ENCODE data around the gene GNB3.
A peak's percentile ranks its signal among the peaks of the same experiment; 100 is the strongest.

The GNB3 gene

DNA sequence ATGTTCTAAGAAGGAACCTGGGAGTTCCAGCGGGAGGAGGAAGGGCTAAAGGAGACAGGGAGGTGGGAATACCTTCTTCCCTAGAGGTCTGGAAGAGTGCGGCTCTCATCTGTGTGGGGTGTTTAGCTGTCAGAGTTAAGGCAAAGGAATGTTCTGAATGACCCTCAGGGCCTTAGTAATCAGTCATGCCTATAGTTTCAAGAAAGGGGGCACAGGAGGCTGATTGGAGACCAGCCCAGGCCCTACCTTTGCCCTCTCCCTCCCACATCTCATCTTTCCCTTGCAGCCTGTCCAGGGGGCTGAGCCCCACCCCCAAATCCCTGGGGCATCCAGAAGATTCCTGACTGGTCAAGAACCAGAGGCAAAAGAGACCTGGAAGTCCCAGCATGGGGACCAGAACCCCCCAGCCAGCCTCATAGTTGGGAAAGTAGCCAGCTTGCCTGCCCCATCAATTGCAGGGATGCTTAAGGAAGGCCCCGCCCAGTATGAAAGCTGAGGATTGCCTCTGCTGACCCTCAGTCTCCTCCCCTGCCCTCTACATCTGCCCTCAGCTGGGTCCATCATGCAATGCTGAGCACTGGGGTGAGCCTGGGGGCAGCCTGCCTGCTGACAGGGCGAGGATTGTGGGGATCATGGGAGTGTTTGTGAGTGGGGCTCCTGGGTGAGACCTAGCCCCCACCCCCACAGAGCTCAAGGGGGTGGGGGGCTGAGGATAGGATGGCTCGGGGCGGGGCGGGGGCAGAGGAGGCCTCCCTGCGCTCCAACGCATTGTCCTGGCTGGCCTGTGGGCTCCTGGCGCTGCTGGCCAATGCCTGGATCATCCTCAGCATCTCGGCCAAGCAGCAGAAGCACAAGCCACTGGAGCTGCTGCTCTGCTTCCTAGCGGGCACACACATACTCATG is 17.3 kb upstream of the GNB3 start:
- Histone ChIP-seq H3K4me3 (ENCODE audit: low read length in 2 of 2) (no peak overlapping the region), H3K36me3 (ENCODE audit: control insufficient read depth in 2 of 2, insufficient read depth in 2 of 2, low read length in 2 of 2) (no peaks in the 10 kb centered on the region), H3K27me3 (ENCODE audit: control insufficient read depth in 2 of 2, insufficient read depth in 2 of 2, low read length in 2 of 2) (peaks cover 28 to 41% of the 10 kb centered on the region in 2 donors), H3K9me3 (ENCODE audit: control insufficient read depth in 2 of 2, low read length in 2 of 2) (no peaks in the 10 kb centered on the region), H3K9ac (ENCODE audit: low read depth in 1 of 2, low read length in 2 of 2) (no peak overlapping the region), H3K4me1 (ENCODE audit: control insufficient read depth in 2 of 2, insufficient read depth in 2 of 2, low read length in 2 of 2) (peaks cover 2 to 11% of the 10 kb centered on the region in 2 donors), H3K27ac (ENCODE audit: low read depth in 2 of 2, low read length in 2 of 2) (no peak overlapping the region)

DNA sequence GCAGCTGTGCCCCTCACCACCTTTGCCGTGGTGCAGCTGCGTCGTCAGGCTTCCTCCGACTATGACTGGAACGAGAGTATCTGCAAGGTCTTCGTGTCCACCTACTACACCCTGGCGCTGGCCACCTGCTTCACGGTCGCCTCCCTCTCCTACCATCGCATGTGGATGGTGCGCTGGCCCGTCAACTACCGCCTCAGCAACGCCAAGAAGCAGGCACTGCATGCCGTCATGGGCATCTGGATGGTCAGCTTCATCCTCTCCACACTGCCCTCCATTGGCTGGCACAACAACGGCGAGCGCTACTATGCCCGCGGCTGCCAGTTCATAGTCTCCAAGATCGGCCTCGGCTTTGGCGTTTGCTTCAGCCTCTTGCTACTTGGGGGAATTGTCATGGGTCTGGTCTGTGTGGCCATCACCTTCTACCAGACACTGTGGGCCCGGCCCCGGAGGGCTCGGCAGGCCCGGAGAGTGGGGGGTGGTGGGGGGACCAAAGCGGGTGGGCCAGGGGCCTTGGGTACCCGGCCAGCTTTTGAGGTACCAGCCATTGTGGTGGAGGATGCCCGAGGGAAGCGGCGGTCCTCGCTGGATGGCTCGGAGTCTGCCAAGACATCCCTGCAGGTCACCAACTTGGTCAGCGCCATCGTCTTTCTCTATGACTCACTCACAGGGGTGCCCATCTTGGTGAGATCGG is 16.5 kb upstream of the GNB3 start:
- H3K4me3 ChIP-seq (ENCODE audit: low read length in 2 of 2): no peak overlapping the region
- no peak overlapping the region for H3K27ac ChIP-seq (ENCODE audit: low read depth in 2 of 2, low read length in 2 of 2)
- H3K27me3 ChIP-seq (ENCODE audit: control insufficient read depth in 2 of 2, insufficient read depth in 2 of 2, low read length in 2 of 2): peaks cover 32 to 48% of the 10 kb centered on the region in 2 donors
- H3K9ac ChIP-seq (ENCODE audit: low read depth in 1 of 2, low read length in 2 of 2): no peak overlapping the region
- H3K36me3 ChIP-seq (ENCODE audit: control insufficient read depth in 2 of 2, insufficient read depth in 2 of 2, low read length in 2 of 2): no peaks in the 10 kb centered on the region
- H3K4me1 ChIP-seq (ENCODE audit: control insufficient read depth in 2 of 2, insufficient read depth in 2 of 2, low read length in 2 of 2): peaks cover 3 to 15% of the 10 kb centered on the region in 2 donors
- no peaks in the 10 kb centered on the region for H3K9me3 ChIP-seq (ENCODE audit: control insufficient read depth in 2 of 2, low read length in 2 of 2)

DNA sequence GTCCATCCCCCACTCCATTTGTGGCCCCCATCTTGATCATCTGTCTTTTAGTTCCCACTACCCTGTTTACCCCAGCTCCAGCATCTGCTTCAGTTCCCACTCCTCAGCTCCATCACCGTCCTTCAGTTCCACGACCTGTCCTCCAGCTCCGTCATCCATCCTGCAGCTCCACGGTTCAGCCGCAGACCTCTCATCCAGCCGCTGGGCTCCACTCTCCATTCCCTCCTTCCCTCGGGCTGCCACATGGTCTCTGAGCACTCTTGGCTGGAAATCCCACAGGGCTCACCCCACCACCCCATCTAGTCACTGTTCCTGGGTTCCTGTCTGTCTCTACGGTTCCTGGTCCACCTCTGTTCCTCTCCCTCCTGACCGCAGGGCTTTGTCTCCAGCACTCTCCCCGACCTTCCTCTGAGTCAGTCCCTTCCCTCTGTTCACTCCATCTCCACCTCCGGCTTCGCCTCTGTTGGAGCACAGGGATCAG is 15.8 kb upstream of the GNB3 start:
- H3K36me3 ChIP-seq (ENCODE audit: control insufficient read depth in 2 of 2, insufficient read depth in 2 of 2, low read length in 2 of 2): no peaks in the 10 kb centered on the region
- no peak overlapping the region for H3K27ac ChIP-seq (ENCODE audit: low read depth in 2 of 2, low read length in 2 of 2)
- H3K9me3 ChIP-seq (ENCODE audit: control insufficient read depth in 2 of 2, low read length in 2 of 2): no peaks in the 10 kb centered on the region
- no peak overlapping the region for H3K4me3 ChIP-seq (ENCODE audit: low read length in 2 of 2)
- peaks cover 37 to 55% of the 10 kb centered on the region in 2 donors for H3K27me3 ChIP-seq (ENCODE audit: control insufficient read depth in 2 of 2, insufficient read depth in 2 of 2, low read length in 2 of 2)
- peaks cover 10 to 15% of the 10 kb centered on the region in 2 donors for H3K4me1 ChIP-seq (ENCODE audit: control insufficient read depth in 2 of 2, insufficient read depth in 2 of 2, low read length in 2 of 2)
- H3K9ac ChIP-seq (ENCODE audit: low read depth in 1 of 2, low read length in 2 of 2): no peak overlapping the region

DNA sequence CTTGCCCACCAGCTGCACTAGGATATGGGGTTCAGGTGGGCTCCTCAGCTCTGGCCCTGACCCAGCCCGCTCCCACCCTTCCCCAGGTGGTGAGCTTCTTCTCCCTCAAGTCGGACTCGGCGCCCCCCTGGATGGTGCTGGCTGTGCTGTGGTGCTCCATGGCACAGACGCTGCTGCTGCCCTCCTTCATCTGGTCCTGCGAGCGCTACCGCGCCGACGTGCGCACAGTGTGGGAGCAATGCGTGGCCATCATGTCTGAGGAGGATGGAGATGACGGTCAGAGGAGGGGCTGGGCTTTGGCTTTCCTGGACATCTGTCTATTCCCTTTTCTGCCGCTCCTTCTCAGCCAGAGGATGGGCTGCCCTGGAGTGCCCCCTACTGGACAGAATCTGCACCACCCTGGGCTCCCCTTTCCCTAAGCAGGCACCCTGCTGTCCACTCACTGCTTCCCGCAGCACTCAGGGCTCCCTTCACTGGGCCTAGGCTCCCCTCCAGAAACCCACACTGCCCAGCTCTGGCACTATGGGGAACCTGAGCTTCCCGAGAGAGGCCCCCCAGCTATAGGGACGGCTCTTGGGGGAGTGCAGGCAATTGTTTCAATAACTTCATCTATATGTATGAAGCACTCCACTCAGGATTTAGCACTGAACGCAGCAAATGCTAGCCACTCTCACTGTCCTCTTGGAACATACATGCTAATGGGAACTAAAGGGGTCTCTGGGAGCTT is 15.2 kb upstream of the GNB3 start:
- Histone ChIP-seq H3K9me3 (ENCODE audit: control insufficient read depth in 2 of 2, low read length in 2 of 2) (no peaks in the 10 kb centered on the region), H3K4me3 (ENCODE audit: low read length in 2 of 2) (peak overlapping the region in 1 of 2 donors; percentile 31), H3K9ac (ENCODE audit: low read depth in 1 of 2, low read length in 2 of 2) (no peak overlapping the region), H3K4me1 (ENCODE audit: control insufficient read depth in 2 of 2, insufficient read depth in 2 of 2, low read length in 2 of 2) (peaks cover 11 to 15% of the 10 kb centered on the region in 2 donors), H3K36me3 (ENCODE audit: control insufficient read depth in 2 of 2, insufficient read depth in 2 of 2, low read length in 2 of 2) (no peaks in the 10 kb centered on the region), H3K27ac (ENCODE audit: low read depth in 2 of 2, low read length in 2 of 2) (peak overlapping the region in 1 of 2 donors; percentile 18), H3K27me3 (ENCODE audit: control insufficient read depth in 2 of 2, insufficient read depth in 2 of 2, low read length in 2 of 2) (peaks cover 37 to 54% of the 10 kb centered on the region in 2 donors)

DNA sequence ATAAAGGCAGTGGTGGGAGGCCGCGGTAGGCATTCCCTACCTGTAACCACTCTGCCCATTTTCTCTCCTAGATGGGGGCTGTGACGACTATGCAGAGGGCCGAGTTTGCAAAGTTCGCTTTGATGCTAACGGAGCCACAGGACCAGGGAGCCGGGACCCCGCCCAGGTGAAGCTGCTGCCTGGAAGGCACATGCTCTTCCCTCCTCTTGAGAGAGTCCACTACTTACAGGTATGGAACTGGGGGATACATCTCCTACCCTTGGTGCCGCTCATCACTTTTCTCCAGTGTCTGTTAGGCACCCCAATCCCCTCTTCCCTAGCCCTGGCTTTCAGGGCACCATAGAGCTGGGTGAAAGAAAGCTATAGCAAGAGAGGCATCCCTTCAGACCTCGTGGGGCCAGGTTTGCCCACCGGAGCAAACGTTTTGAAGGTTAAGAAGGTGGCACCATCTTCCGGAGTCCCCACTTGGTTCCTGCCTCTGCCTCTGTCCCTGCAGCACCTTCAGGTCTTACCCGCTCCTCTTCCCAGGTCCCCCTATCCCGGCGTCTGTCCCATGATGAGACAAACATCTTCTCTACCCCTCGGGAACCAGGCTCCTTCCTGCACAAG is 14.5 kb upstream of the GNB3 start:
- H3K9ac ChIP-seq (ENCODE audit: low read depth in 1 of 2, low read length in 2 of 2): no peak overlapping the region
- H3K27ac ChIP-seq (ENCODE audit: low read depth in 2 of 2, low read length in 2 of 2): no peak overlapping the region
- H3K9me3 ChIP-seq (ENCODE audit: control insufficient read depth in 2 of 2, low read length in 2 of 2): no peaks in the 10 kb centered on the region
- H3K4me3 ChIP-seq (ENCODE audit: low read length in 2 of 2): no peak overlapping the region
- H3K4me1 ChIP-seq (ENCODE audit: control insufficient read depth in 2 of 2, insufficient read depth in 2 of 2, low read length in 2 of 2): peaks cover 11 to 15% of the 10 kb centered on the region in 2 donors
- peaks cover 38 to 51% of the 10 kb centered on the region in 2 donors for H3K27me3 ChIP-seq (ENCODE audit: control insufficient read depth in 2 of 2, insufficient read depth in 2 of 2, low read length in 2 of 2)
- H3K36me3 ChIP-seq (ENCODE audit: control insufficient read depth in 2 of 2, insufficient read depth in 2 of 2, low read length in 2 of 2): no peaks in the 10 kb centered on the region

DNA sequence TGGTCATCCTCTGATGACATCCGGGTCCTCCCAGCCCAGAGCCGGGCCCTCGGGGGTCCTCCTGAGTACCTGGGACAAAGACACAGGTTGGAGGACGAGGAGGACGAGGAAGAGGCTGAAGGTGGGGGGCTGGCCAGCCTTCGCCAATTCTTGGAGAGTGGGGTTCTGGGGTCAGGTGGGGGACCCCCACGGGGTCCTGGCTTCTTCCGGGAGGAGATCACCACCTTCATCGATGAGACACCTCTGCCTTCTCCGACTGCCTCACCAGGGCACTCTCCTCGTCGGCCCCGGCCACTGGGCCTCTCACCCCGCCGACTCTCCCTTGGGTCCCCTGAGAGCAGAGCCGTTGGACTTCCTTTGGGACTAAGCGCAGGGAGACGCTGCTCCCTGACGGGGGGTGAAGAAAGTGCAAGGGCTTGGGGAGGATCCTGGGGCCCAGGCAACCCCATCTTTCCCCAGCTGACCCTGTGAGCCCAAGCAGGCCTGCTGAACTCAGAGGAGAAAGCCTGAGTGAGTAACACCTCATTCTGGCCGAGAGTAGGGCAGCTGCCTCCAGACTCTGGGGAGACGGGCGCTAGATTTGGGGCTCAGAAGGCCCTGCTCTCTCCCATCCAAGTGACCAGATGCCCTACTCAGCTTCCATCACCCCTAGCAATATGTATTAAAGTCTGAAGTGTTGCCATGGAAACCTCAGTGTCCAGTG is 13.8 kb upstream of the GNB3 start:
- Histone ChIP-seq H3K9ac (ENCODE audit: low read depth in 1 of 2, low read length in 2 of 2) (no peak overlapping the region), H3K4me3 (ENCODE audit: low read length in 2 of 2) (no peak overlapping the region), H3K4me1 (ENCODE audit: control insufficient read depth in 2 of 2, insufficient read depth in 2 of 2, low read length in 2 of 2) (peaks cover 11 to 13% of the 10 kb centered on the region in 2 donors), H3K9me3 (ENCODE audit: control insufficient read depth in 2 of 2, low read length in 2 of 2) (no peaks in the 10 kb centered on the region), H3K27me3 (ENCODE audit: control insufficient read depth in 2 of 2, insufficient read depth in 2 of 2, low read length in 2 of 2) (peaks cover 37 to 48% of the 10 kb centered on the region in 2 donors), H3K27ac (ENCODE audit: low read depth in 2 of 2, low read length in 2 of 2) (no peak overlapping the region), H3K36me3 (ENCODE audit: control insufficient read depth in 2 of 2, insufficient read depth in 2 of 2, low read length in 2 of 2) (peaks cover 0 to 3% of the 10 kb centered on the region in 2 donors)

DNA sequence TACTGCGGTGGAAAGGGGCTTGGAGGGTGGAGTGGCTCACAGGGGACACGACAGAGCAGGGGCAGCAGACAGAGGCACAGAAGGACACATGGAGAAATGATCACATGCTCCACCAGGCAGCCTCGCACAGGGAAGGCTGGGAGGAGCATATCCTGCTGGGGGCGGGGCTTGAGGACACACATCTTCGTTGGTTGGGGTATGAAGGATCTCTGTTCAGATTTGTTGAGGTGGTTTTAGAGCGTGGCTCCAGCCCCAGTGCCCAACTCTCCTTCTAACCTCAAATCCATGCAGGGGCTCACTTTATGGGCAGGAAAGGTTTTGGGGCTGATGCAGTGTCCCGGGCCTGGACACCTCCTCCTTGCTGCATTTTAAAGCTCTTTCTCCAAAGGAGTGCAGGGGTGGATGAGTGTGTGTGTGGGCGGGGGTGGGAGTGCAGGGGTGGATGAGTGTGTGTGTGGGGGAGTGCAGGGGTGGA is 13.3 kb upstream of the GNB3 start:
- peaks cover 11 to 12% of the 10 kb centered on the region in 2 donors for H3K4me1 ChIP-seq (ENCODE audit: control insufficient read depth in 2 of 2, insufficient read depth in 2 of 2, low read length in 2 of 2)
- no peaks in the 10 kb centered on the region for H3K9me3 ChIP-seq (ENCODE audit: control insufficient read depth in 2 of 2, low read length in 2 of 2)
- H3K36me3 ChIP-seq (ENCODE audit: control insufficient read depth in 2 of 2, insufficient read depth in 2 of 2, low read length in 2 of 2): peaks cover 0 to 3% of the 10 kb centered on the region in 2 donors
- H3K9ac ChIP-seq (ENCODE audit: low read depth in 1 of 2, low read length in 2 of 2): no peak overlapping the region
- H3K27me3 ChIP-seq (ENCODE audit: control insufficient read depth in 2 of 2, insufficient read depth in 2 of 2, low read length in 2 of 2): peaks cover 34 to 42% of the 10 kb centered on the region in 2 donors
- H3K4me3 ChIP-seq (ENCODE audit: low read length in 2 of 2): no peak overlapping the region
- no peak overlapping the region for H3K27ac ChIP-seq (ENCODE audit: low read depth in 2 of 2, low read length in 2 of 2)

DNA sequence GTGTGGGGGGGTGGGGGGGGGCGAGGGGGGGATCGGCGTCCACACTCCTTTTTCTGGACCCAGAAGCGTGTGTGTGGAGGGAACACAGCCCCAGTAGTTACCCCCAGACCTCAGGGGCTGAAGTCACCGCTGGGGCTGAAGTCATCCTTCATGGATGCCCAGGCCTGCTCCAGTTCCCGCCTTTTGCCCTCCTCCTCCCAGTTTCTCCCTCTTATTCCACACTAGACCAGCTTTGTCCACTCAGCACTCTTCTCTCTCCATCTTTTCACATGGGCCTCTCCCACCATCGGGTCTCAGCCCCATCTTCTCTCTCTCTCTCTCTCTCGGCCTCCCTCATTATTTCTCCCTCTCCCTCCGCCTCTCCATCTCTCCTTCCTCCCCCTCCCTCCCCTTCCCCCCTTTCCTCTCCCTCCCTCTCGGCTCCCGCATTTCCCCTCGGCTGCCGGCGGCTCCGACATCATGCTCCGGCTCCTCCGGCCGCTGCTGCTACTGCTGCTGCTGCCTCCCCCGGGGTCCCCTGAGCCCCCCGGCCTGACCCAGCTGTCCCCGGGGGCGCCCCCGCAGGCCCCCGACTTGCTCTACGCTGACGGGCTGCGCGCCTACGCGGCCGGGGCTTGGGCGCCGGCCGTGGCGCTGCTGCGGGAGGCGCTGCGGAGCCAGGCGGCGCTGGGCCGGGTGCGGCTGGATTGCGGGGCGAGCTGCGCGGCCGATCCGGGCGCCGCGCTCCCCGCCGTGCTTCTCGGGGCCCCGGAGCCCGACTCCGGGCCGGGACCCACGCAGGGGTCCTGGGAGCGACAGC is 12.5 kb upstream of the GNB3 start, which contains the start of gene P3H3:
Gene P3H3 (plus strand): TSS at position 426 of the 799 bp plus-strand sequence. CDS start 34 bp downstream, at position 460.
- Histone ChIP-seq H3K4me1 (ENCODE audit: control insufficient read depth in 2 of 2, insufficient read depth in 2 of 2, low read length in 2 of 2) (peaks cover 11 to 12% of the 10 kb centered on the region in 2 donors), H3K9ac (ENCODE audit: low read depth in 1 of 2, low read length in 2 of 2) (peak within 1 kb of the TSS; percentile 44 to 79), H3K36me3 (ENCODE audit: control insufficient read depth in 2 of 2, insufficient read depth in 2 of 2, low read length in 2 of 2) (peaks cover 0 to 3% of the 10 kb centered on the region in 2 donors), H3K27me3 (ENCODE audit: control insufficient read depth in 2 of 2, insufficient read depth in 2 of 2, low read length in 2 of 2) (peaks cover 29 to 35% of the 10 kb centered on the region in 2 donors), H3K27ac (ENCODE audit: low read depth in 2 of 2, low read length in 2 of 2) (peak within 1 kb of the TSS; percentile 34 to 65), H3K4me3 (ENCODE audit: low read length in 2 of 2) (peak within 1 kb of the TSS; percentile 76 to 78), H3K9me3 (ENCODE audit: control insufficient read depth in 2 of 2, low read length in 2 of 2) (no peaks in the 10 kb centered on the region)
